Vagina (tissue), 2 donors: ENCODE results near the gene HSPD1.

Experiments used
- CTCF ChIP-seq, 3 experiments: fragments of 450-650 bp in 2 of 3; fragments of 200-600 bp in 1 of 3; sonication (generic) in 1 of 3; IDR thresholded peaks; one replicate each; pipeline ENCODE4 v1.5.1; 2017 to 2019; ENCODE audit warnings: antibody characterized with exemption in 3 of 3, mild to moderate bottlenecking in 2 of 3, moderate library complexity in 2 of 3
- POLR2A ChIP-seq, 2 donors: fragments of 450-650 bp; IDR thresholded peaks; one replicate each; pipeline ENCODE4 v1.6.1; 2017; ENCODE audit warnings: antibody characterized with exemption in 2 of 2, mild to moderate bottlenecking in 2 of 2, moderate library complexity in 2 of 2
- POLR2AphosphoS5 ChIP-seq, 2 donors: sonication (generic); formaldehyde crosslinking; IDR thresholded peaks; one replicate each; pipeline ENCODE4 v1.9.0; 2017; ENCODE audit warnings: antibody characterized with exemption in 2 of 2, mild to moderate bottlenecking in 2 of 2, low read depth in 1 of 2; ENCODE audit not compliant: insufficient read depth in 1 of 2

- no peak for TF ChIP-seq CTCF (IDR thresholded peaks at IDR 0.05)
- no peak for TF ChIP-seq POLR2A (IDR thresholded peaks at IDR 0.05)
- TF ChIP-seq POLR2AphosphoS5 (IDR thresholded peaks at IDR 0.05; ENCODE audit: insufficient read depth in 1 of 2, low read depth in 1 of 2) = no peak
Observed at GRCh38 chr2:197442857-197443256, 56.8 kb downstream of the HSPD1 start.
